Motor neuron (in vitro differentiated cells): Measurements from ENCODE around the gene INPP5K. TPM values are rescaled to one million over a fixed set of nuclear protein-coding genes. Genes with fewer than 3 reads are reported as not detected.
"Not testable (repeated sequence)": the region's sequence is repeated elsewhere in the genome, so short reads cannot be mapped to it uniquely, and the experiment has no call there.

Experiments
- ATAC-seq, 8 experiments: fragments of 200-7000 bp; cut with Tn5 transposase; replicated peaks in 6 of 8; 2 replicates each; pipeline ENCODE4 v1.8.0; 2021; ENCODE audit warnings: mild to moderate bottlenecking in 8 of 8, moderate library complexity in 8 of 8
- H3K27ac ChIP-seq, 2 donors: fragments of 250-450 bp; sonication (Bioruptor Pico); 2 replicates each; pipeline ENCODE4 v1.9.0; 2021; ENCODE audit warnings: antibody characterized with exemption in 2 of 2, mild to moderate bottlenecking in 2 of 2, moderate library complexity in 1 of 2
- H3K4me1 ChIP-seq, 2 donors: fragments of 250-450 bp; sonication (Bioruptor Pico); replicated peaks in 1 of 2; 2 replicates each; pipeline ENCODE4 v1.6.1; 2021; ENCODE audit warnings: antibody characterized with exemption in 2 of 2, mild to moderate bottlenecking in 2 of 2, moderate library complexity in 1 of 2
- H3K4me3 ChIP-seq, 5 donors: fragments of 250-450 bp; sonication (Bioruptor Pico); 2 replicates each; pipeline ENCODE4 v1.9.0; 2021; ENCODE audit warnings: antibody characterized with exemption in 5 of 5, mild to moderate bottlenecking in 5 of 5, moderate library complexity in 4 of 5
- WGBS, 10 experiments: fragments of 450-650 bp; shearing (Covaris generic); methylation state at CpG; one replicate each; pipeline ENCODE4 v1.0.0; 2022; 5-methylcytosine and 5-hydroxymethylcytosine counted together
- in situ Hi-C, 9 experiments: fragments of 400-800 bp; cut with MboI; loops; one replicate each; pipeline ENCODE4 v1.15.0; 2021; ENCODE audit warnings: low sequenced_read_pairs in 9 of 9, low pct_unique_long_range_greater_than_20kb in 2 of 9; ENCODE audit not compliant: unreplicated experiment in 9 of 9
- total RNA-seq, 8 experiments: library from RNA; unstranded; fragments of 300-600 nt; gene quantifications; 2 replicates each; pipeline versions ENCODE4 v1.2.3 to v1.2.4, GENCODE V29; 2022

Gene INPP5K
- total RNA-seq, 8 experiments from 2014 or later: 10.3 to 28.6 (median 16.2) TPM

- Histone ChIP-seq H3K4me1 (peaks cover 5 to 8% of the 10 kb centered on the region in 2 donors), H3K4me3 (no peak overlapping the region), H3K27ac (no peak overlapping the region)
- ATAC-seq: peak in 3 of 8 experiments; percentile 1 to 4 (median 3)
- 0 to 100% (median 70%) methylated on average over 1 to 2 of the region's 7 CpGs; no CpG with 5 or more reads in 5 of the 10 experiments for WGBS, 10 experiments
- in situ Hi-C loops: loop anchor here in 6 of 9 experiments (10.0 to 25.0 kb wide), 2 partner anchors 237 to 250 kb away; partner anchors contain the start of genes BHLHA9 (in 6 of the 6) and TRARG1 (in 1 of the 6)
Observed at GRCh38 chr17:1511756-1512321, 4.6 kb downstream of the INPP5K start.

- WGBS, 10 experiments: 81 to 88% methylated on average over 4 to 6 of the region's 11 CpGs; no CpG with 5 or more reads in 8 of the 10 experiments
Observed at GRCh38 chr17:1511290-1511689, 5.1 kb downstream of the INPP5K start.

GRCh38 chr17:1509290-1509881, 7.0 kb downstream of the INPP5K start:
- no peaks in the 10 kb centered on the region for H3K4me1 ChIP-seq
- 0 to 79% (median 59%) methylated on average over 1 to 5 of the region's 7 CpGs; no CpG with 5 or more reads in 5 of the 10 experiments for WGBS, 10 experiments
- no peak for ATAC-seq
- H3K4me3 ChIP-seq: no peak overlapping the region
- in situ Hi-C loops: loop anchor here in 5 of 9 experiments (25.0 kb wide), 1 partner anchor 247 kb away; the partner anchor contains the start of gene BHLHA9 (in 5 of the 5)
- H3K27ac ChIP-seq: no peak overlapping the region

More at GRCh38 chr17:1511290-1511689, 5.1 kb downstream of the INPP5K start:
- no peak overlapping the region for H3K27ac ChIP-seq
- in situ Hi-C loops: loop anchor here in 6 of 9 experiments (10.0 to 25.0 kb wide), 2 partner anchors 236 to 249 kb away; partner anchors contain the start of genes BHLHA9 (in 6 of the 6) and TRARG1 (in 1 of the 6)
- peaks cover 5 to 8% of the 10 kb centered on the region in 2 donors for H3K4me1 ChIP-seq
- peak in 1 of 8 experiments; percentile 5 for ATAC-seq
- H3K4me3 ChIP-seq: no peak overlapping the region

GRCh38 chr17:1508709-1509108, 7.7 kb downstream of the INPP5K start:
- no CpG with 5 or more reads among the region's 25 CpGs for WGBS, 10 experiments
- not testable (repeated sequence) for H3K4me3 ChIP-seq, H3K4me1 ChIP-seq, H3K27ac ChIP-seq, ATAC-seq
- in situ Hi-C loops: loop anchor here in 5 of 9 experiments (25.0 kb wide), 1 partner anchor 246 kb away; the partner anchor contains the start of gene BHLHA9 (in 5 of the 5)

GRCh38 chr17:1506649-1507267, 9.7 kb downstream of the INPP5K start:
- H3K4me3 ChIP-seq: no peak overlapping the region
- in situ Hi-C loops: loop anchor here in 5 of 9 experiments (25.0 kb wide), 1 partner anchor 244 kb away; the partner anchor contains the start of gene BHLHA9 (in 5 of the 5)
- H3K4me1 ChIP-seq: no peaks in the 10 kb centered on the region
- WGBS, 10 experiments: 60 to 100% (median 81%) methylated on average over 1 to 5 of the region's 13 CpGs; no CpG with 5 or more reads in 4 of the 10 experiments
- H3K27ac ChIP-seq: no peak overlapping the region
- no peak for ATAC-seq

- no peaks in the 10 kb centered on the region for H3K4me1 ChIP-seq
- H3K4me3 ChIP-seq: no peak overlapping the region
- H3K27ac ChIP-seq: no peak overlapping the region
- in situ Hi-C loops: loop anchor here in 5 of 9 experiments (25.0 kb wide), 1 partner anchor 243 kb away; the partner anchor contains the start of gene BHLHA9 (in 5 of the 5)
- WGBS, 10 experiments: 40 to 93% (median 75%) methylated on average over 1 to 4 of the region's 5 CpGs; no CpG with 5 or more reads in 1 of the 10 experiments
- ATAC-seq: no peak
Observed at GRCh38 chr17:1505586-1505985, 10.8 kb downstream of the INPP5K start.

GRCh38 chr17:1504866-1505265, 11.5 kb downstream of the INPP5K start:
- in situ Hi-C loops: loop anchor here in 5 of 9 experiments (25.0 kb wide), 1 partner anchor 243 kb away; the partner anchor contains the start of gene BHLHA9 (in 5 of the 5)

GRCh38 chr17:1503699-1504098, 12.7 kb downstream of the INPP5K start:
- no peaks in the 10 kb centered on the region for H3K4me1 ChIP-seq
- ATAC-seq: no peak
- in situ Hi-C loops: loop anchor here in 5 of 9 experiments (25.0 kb wide), 1 partner anchor 241 kb away; the partner anchor contains the start of gene BHLHA9 (in 5 of the 5)
- no peak overlapping the region for H3K4me3 ChIP-seq
- WGBS, 10 experiments: 30 to 100% (median 75%) methylated on average over 1 to 7 of the region's 10 CpGs; no CpG with 5 or more reads in 2 of the 10 experiments
- H3K27ac ChIP-seq: no peak overlapping the region

More at GRCh38 chr17:1504866-1505265, 11.5 kb downstream of the INPP5K start:
- no peak for ATAC-seq
- Histone ChIP-seq H3K4me1 (no peaks in the 10 kb centered on the region), H3K27ac (no peak overlapping the region), H3K4me3 (no peak overlapping the region)
- 79 to 100% (median 85%) methylated on average over 1 to 3 of the region's 3 CpGs; no CpG with 5 or more reads in 7 of the 10 experiments for WGBS, 10 experiments

GRCh38 chr17:1498869-1499268, 17.5 kb downstream of the INPP5K start:
- peak in 2 of 8 experiments; percentile 2 to 14 for ATAC-seq

GRCh38 chr17:1498233-1498632, 18.2 kb downstream of the INPP5K start:
- no peak overlapping the region for H3K4me3 ChIP-seq
- WGBS, 10 experiments: 80 to 100% (median 97%) methylated on average over 1 to 2 of the region's 2 CpGs; no CpG with 5 or more reads in 6 of the 10 experiments
- peaks cover 0 to 3% of the 10 kb centered on the region in 2 donors for H3K4me1 ChIP-seq
- no peak for ATAC-seq
- no peak overlapping the region for H3K27ac ChIP-seq
- in situ Hi-C loops: no loop called here

More at GRCh38 chr17:1498869-1499268, 17.5 kb downstream of the INPP5K start:
- H3K4me3 ChIP-seq: no peak overlapping the region
- H3K27ac ChIP-seq: no peak overlapping the region
- in situ Hi-C loops: no loop called here
- WGBS, 10 experiments: 75 to 94% (median 82%) methylated on average over 4 to 9 of the region's 9 CpGs; no CpG with 5 or more reads in 4 of the 10 experiments
- no peaks in the 10 kb centered on the region for H3K4me1 ChIP-seq

- H3K27ac ChIP-seq: no peak overlapping the region
- peaks cover 0 to 3% of the 10 kb centered on the region in 2 donors for H3K4me1 ChIP-seq
- in situ Hi-C loops: no loop called here
- ATAC-seq: no peak
- no peak overlapping the region for H3K4me3 ChIP-seq
- WGBS, 10 experiments: 62 to 100% (median 69%) methylated on average over 3 to 8 of the region's 15 CpGs; no CpG with 5 or more reads in 7 of the 10 experiments
Observed at GRCh38 chr17:1497831-1498230, 18.6 kb downstream of the INPP5K start.

GRCh38 chr17:1496869-1497268, 19.5 kb downstream of the INPP5K start:
- in situ Hi-C loops: no loop called here
- 86 to 89% methylated on average over 5 to 11 of the region's 14 CpGs; no CpG with 5 or more reads in 8 of the 10 experiments for WGBS, 10 experiments
- no peak for ATAC-seq

More at GRCh38 chr17:1496869-1497268, 19.5 kb downstream of the INPP5K start:
- no peak overlapping the region for H3K4me3 ChIP-seq
- H3K27ac ChIP-seq: no peak overlapping the region
- peaks cover 1 to 4% of the 10 kb centered on the region in 2 donors for H3K4me1 ChIP-seq
